Jurkat, Clone E6-1 (cell line): Measurements from ENCODE around the gene ARHGEF28.

Source experiments
- DNase-seq: peaks from one replicate; pipeline ENCODE4 v3.0.0-alpha.2; 2011; ENCODE audit warnings: low read depth, low spot score
- H3K4me3 ChIP-seq: 2 replicates; pipeline ENCODE4 v1.5.1; 2011; ENCODE audit warnings: mild to moderate bottlenecking, low read length, control low read depth, moderate library complexity

Gene ARHGEF28

DNA sequence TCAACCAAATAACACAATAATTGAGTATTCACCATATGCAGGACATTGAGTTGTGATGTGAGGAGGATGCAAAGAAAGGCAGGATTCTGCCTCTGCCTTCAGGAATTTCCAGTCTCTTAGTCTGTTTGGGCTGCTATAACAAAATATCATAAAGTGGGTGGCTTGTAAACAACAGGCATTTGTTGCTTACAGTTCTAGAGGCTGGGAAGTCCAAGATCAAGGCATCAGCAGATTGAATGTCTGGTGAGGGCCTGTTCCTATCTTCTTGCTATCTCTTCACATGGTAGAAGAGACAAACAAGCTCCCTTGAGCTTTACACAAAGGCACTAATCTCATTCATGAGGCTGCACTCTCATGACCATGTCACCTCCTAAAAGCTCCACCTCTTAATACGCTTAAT is 360.7 kb downstream of the ARHGEF28 start:
- H3K4me3 ChIP-seq: no peak overlapping the region
- no peak for DNase-seq

DNA sequence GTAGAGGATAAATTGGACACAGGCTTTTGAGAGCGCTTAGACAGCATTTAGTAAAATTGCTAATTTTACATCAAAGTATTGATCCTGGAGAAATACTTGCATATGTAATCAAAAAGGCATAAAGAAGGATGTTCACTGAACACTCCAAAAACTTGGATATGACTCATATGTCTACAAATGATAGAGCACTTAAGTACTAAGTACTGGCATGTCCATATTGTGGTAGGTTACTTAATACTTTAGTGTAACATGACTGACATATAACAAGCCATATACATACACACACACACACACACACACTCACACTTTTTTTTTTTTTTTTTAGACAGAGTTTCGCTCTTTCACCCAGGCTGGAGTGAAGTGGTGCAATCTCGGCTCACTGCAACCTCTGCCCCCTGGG is 361.9 kb downstream of the ARHGEF28 start:
- no peak for DNase-seq
- no peak overlapping the region for H3K4me3 ChIP-seq

DNA sequence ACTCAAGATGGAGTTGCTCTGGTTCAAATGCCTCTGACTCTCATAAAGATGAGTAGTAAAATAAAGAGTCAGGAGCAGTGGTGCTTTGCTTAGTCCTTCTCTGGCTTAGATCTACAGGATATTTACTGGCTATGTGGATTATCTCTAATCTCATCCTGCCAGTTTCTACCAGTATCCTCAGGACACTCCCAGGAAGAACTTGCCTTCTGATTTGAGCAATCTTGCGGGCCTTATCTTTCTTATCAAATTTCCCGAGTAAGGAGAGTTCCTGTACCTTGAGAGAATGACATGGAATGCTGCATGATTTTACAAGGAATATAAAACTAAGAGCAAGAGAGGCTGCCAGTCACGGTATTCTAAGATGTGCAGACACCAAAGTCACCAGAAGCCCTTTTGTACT is 364.0 kb downstream of the ARHGEF28 start:
- no peak overlapping the region for H3K4me3 ChIP-seq
- no peak for DNase-seq
